SW 1271 (cell line): ENCODE results near the gene ADRM1.

Source experiments
- DNase-seq, 2 experiments: peaks; one replicate each; lab custom pipeline; 2025; lab: John Stamatoyannopoulos, UW

ADRM1 gene

GRCh38 chr20:62281161-62281933, 21.4 kb upstream of the ADRM1 start:
- no peak for DNase-seq

- DNase-seq = no peak
Observed at GRCh38 chr20:62282103-62282502, 20.7 kb upstream of the ADRM1 start.

- no peak for DNase-seq
Observed at GRCh38 chr20:62282877-62283503, 19.8 kb upstream of the ADRM1 start.

- DNase-seq = no peak
Observed at GRCh38 chr20:62284448-62284847, 18.3 kb upstream of the ADRM1 start.

GRCh38 chr20:62285151-62285550, 17.6 kb upstream of the ADRM1 start:
- DNase-seq = no peak

GRCh38 chr20:62285722-62286121, 17.1 kb upstream of the ADRM1 start:
- no peak for DNase-seq

- DNase-seq = no peak
Observed at GRCh38 chr20:62286493-62287064, 16.2 kb upstream of the ADRM1 start.

- no peak for DNase-seq
Observed at GRCh38 chr20:62287129-62287528, 15.7 kb upstream of the ADRM1 start.

GRCh38 chr20:62287759-62288534, 14.8 kb upstream of the ADRM1 start:
- no peak for DNase-seq

- DNase-seq = no peak
Observed at GRCh38 chr20:62288535-62289105, 14.2 kb upstream of the ADRM1 start.

GRCh38 chr20:62289131-62289530, 13.7 kb upstream of the ADRM1 start:
- DNase-seq = no peak

- DNase-seq = no peak
Observed at GRCh38 chr20:62289898-62290297, 12.9 kb upstream of the ADRM1 start.

GRCh38 chr20:62291251-62292066, 11.3 kb upstream of the ADRM1 start:
- no peak for DNase-seq

- DNase-seq = no peak
Observed at GRCh38 chr20:62292108-62292507, 10.7 kb upstream of the ADRM1 start.

GRCh38 chr20:62293111-62293784, 9.5 kb upstream of the ADRM1 start:
- no peak for DNase-seq

- no peak for DNase-seq
Observed at GRCh38 chr20:62293946-62294345, 8.9 kb upstream of the ADRM1 start.

- DNase-seq = no peak
Observed at GRCh38 chr20:62294516-62294915, 8.3 kb upstream of the ADRM1 start.

GRCh38 chr20:62296724-62297448, 5.9 kb upstream of the ADRM1 start:
- DNase-seq = no peak

- DNase-seq = no peak
Observed at GRCh38 chr20:62297449-62298227, 5.2 kb upstream of the ADRM1 start.
